Panc1 (cell line): Measurements from ENCODE around the gene DVL2. TPM values are rescaled to one million over a fixed set of nuclear protein-coding genes. Genes with fewer than 3 reads are reported as not detected.

Source experiments
- ATAC-seq: fragments of 200-7000 bp; cut with Tn5 transposase; 2 replicates; pipeline ENCODE4 v1.9.1; 2020; ENCODE audit warnings: mild to moderate bottlenecking, moderate library complexity
- BruUV-seq: library from RNA; stranded (reverse); fragments of 400-500 nt; replicated peaks from 2 replicates; lab custom pipeline; 2021; lab: Mats Ljungman, UMichigan
- CTCF ChIA-PET: fragments of 300-600 bp; sonication (Branson Sonifier 250); formaldehyde crosslinking; loops from one replicate; lab custom pipeline; 2022; ENCODE audit warnings: antibody characterized with exemption; lab: Charles Lee
- POLR2A ChIA-PET: fragments of 300-600 bp; sonication (Branson Sonifier 250); formaldehyde crosslinking; loops from one replicate; lab custom pipeline; 2022; ENCODE audit warnings: antibody characterized with exemption; lab: Charles Lee
- DNase-seq: peaks from one replicate; pipeline ENCODE4 v3.0.0-alpha.2; 2010; ENCODE audit warnings: low read depth, low spot score
- H3K27ac ChIP-seq: 2 replicates; pipeline ENCODE4 v1.5.1; 2011; ENCODE audit warnings: mild to moderate bottlenecking, low read length, inconsistent platforms
- H3K27me3 ChIP-seq: fragments of 200-500 bp; sonication (Bioruptor generic); 2 replicates; pipeline ENCODE4 v1.6.0; 2014; ENCODE audit warnings: low read length, inconsistent platforms; ENCODE audit not compliant: control insufficient read depth, insufficient read depth
- H3K36me3 ChIP-seq: fragments of 200-500 bp; sonication (Bioruptor generic); 2 replicates; pipeline ENCODE4 v1.5.1; 2014; ENCODE audit warnings: inconsistent platforms, mild to moderate bottlenecking, low read length, moderate library complexity; ENCODE audit not compliant: control insufficient read depth, insufficient read depth
- H3K4me1 ChIP-seq: 2 replicates; pipeline ENCODE4 v1.5.1; 2011; ENCODE audit warnings: inconsistent platforms, mild to moderate bottlenecking, low read length, moderate library complexity; ENCODE audit not compliant: control insufficient read depth, insufficient read depth
- H3K4me3 ChIP-seq, 2 experiments: 2 replicates each; pipeline ENCODE4 v1.5.1; 2011 to 2012; ENCODE audit warnings: low read depth in 2 of 2, low read length in 2 of 2, mild to moderate bottlenecking in 2 of 2, inconsistent platforms in 1 of 2, moderate library complexity in 1 of 2
- H3K9me3 ChIP-seq: fragments of 200-500 bp; sonication (Bioruptor generic); 2 replicates; pipeline ENCODE4 v1.5.1; 2014; ENCODE audit warnings: low read depth, mild to moderate bottlenecking, inconsistent platforms, low read length, moderate library complexity; ENCODE audit not compliant: control insufficient read depth, insufficient read depth
- CTCF ChIP-seq: fragments of 450-650 bp; IDR thresholded peaks from 2 replicates; pipeline ENCODE4 v1.5.1; 2017; ENCODE audit warnings: mild to moderate bottlenecking
- POLR2AphosphoS5 ChIP-seq: IDR thresholded peaks from 2 replicates; pipeline ENCODE4 v1.6.1; 2012; ENCODE audit warnings: mild to moderate bottlenecking, low read depth, low read length, moderate library complexity
- REST ChIP-seq, 2 experiments: IDR thresholded peaks; 2 replicates each; pipeline ENCODE4 v1.6.1; 2011 to 2012; ENCODE audit warnings: low read depth in 2 of 2, control low read depth in 1 of 2, low read length in 1 of 2, mild to moderate bottlenecking in 1 of 2, moderate library complexity in 1 of 2; ENCODE audit not compliant: insufficient read depth in 1 of 2
- SIN3A ChIP-seq: IDR thresholded peaks from 2 replicates; pipeline ENCODE4 v1.6.1; 2012; ENCODE audit warnings: low read depth, mild to moderate bottlenecking, low read length, moderate library complexity, borderline replicate concordance; ENCODE audit not compliant: insufficient read depth
- TCF7L2 ChIP-seq: IDR thresholded peaks from 2 replicates; pipeline ENCODE4 v1.6.1; 2011; ENCODE audit warnings: mild to moderate bottlenecking, low read depth, low read length, inconsistent platforms
- in situ Hi-C: cut with HindIII; loops from 2 replicates; pipeline ENCODE4 v1.10.0; 2016; ENCODE audit warnings: low sequenced_read_pairs, low pct_unique_long_range_greater_than_20kb
- intact Hi-C: fragments of 100-400 bp; cut with micrococcal nuclease; formaldehyde crosslinking; loops from one replicate; pipeline ENCODE4 v1.10.0; 2022; ENCODE audit not compliant: unreplicated experiment
- total RNA-seq: library from RNA; stranded (reverse); gene quantifications from one replicate; pipeline ENCODE4 v1.2.1, GENCODE V29; 2021; ENCODE audit not compliant: unreplicated experiment

Gene DVL2
- total RNA-seq, 1 experiment from 2014 or later: 84.2 TPM

GRCh38 chr17:7236808-7237207 is 2.5 kb upstream of the DVL2 start:
- ATAC-seq (no peak), DNase-seq (no peak)
- peaks cover 46% of the 10 kb centered on the region for H3K4me1 ChIP-seq
- H3K36me3 ChIP-seq: peaks cover 7% of the 10 kb centered on the region
- intact Hi-C loops (no loop called here), in situ Hi-C loops (no loop called here)
- ChIA-PET POLR2A (no interaction called here), CTCF (interaction anchor here (1.3 kb wide), 1 partner anchor 16 kb away, joined by 3 read pairs; no protein-coding TSS in a partner anchor)
- TF ChIP-seq TCF7L2 (no peak), CTCF (no peak), POLR2AphosphoS5 (no peak), REST (IDR thresholded peaks at IDR 0.05; ENCODE audit: insufficient read depth in 1 of 2, low read depth in 2 of 2, low read length in 1 of 2) (no peak), SIN3A (no peak)
- no peaks in the 10 kb centered on the region for H3K9me3 ChIP-seq
- no peaks in the 10 kb centered on the region for H3K27me3 ChIP-seq
- no TSS peak for BruUV-seq
- peak overlapping the region; percentile 79 to 83 for H3K4me3 ChIP-seq
- H3K27ac ChIP-seq: peak overlapping the region; percentile 88

GRCh38 chr17:7235693-7236665 is 1.7 kb upstream of the DVL2 start:
- BruUV-seq: TSS peak; percentile 44
- H3K9me3 ChIP-seq: no peaks in the 10 kb centered on the region
- H3K4me1 ChIP-seq: peaks cover 50% of the 10 kb centered on the region
- peaks cover 7% of the 10 kb centered on the region for H3K36me3 ChIP-seq
- ChIA-PET POLR2A (no interaction called here), CTCF (no interaction called here)
- in situ Hi-C loops: no loop called here
- intact Hi-C loops: no loop called here
- peak overlapping the region; percentile 95 for H3K27ac ChIP-seq
- no peak for ATAC-seq
- no peak for DNase-seq
- TF ChIP-seq CTCF (no peak), SIN3A (no peak), REST (IDR thresholded peaks at IDR 0.05; ENCODE audit: insufficient read depth in 1 of 2, low read depth in 2 of 2, low read length in 1 of 2) (no peak), POLR2AphosphoS5 (no peak), TCF7L2 (no peak)
- H3K4me3 ChIP-seq: peak overlapping the region in 1 of 2 experiments; percentile 92; a peak in 3 of 4 replicates
- no peaks in the 10 kb centered on the region for H3K27me3 ChIP-seq
